ENCODE results near the gene SYNJ2. TPM values are rescaled to one million over a fixed set of nuclear protein-coding genes. Genes with fewer than 3 reads are reported as not detected.

The SYNJ2 gene
- total RNA-seq, 2 experiments from 2014 or later: 34.6 to 38.0 TPM

- no peak overlapping the region for H3K27ac ChIP-seq (ENCODE audit: low read depth in 1 of 2, low read length in 2 of 2)
- ChIA-PET CTCF (interaction anchor here (0.7 kb wide), 1 partner anchor 162 kb away, joined by 3 read pairs; no protein-coding TSS in a partner anchor), POLR2A (interaction anchor here (0.8 to 1.2 kb wide), 2 partner anchors 19 to 78 kb away, joined by 3 to 4 read pairs; partner anchors contain the start of gene SYNJ2)
- intact Hi-C loops (cut with DNase I, micrococcal nuclease): no loop called here
- H3K27me3 ChIP-seq (ENCODE audit: control insufficient read depth in 1 of 2, insufficient read depth in 2 of 2, low read length in 2 of 2): no peaks in the 10 kb centered on the region
- peak; percentile 59 for ATAC-seq (ENCODE audit: poor library complexity)
- no peak for DNase-seq
- Mint-ChIP-seq H3K4me1 (ENCODE audit: low read depth) (peaks cover 18% of the 10 kb centered on the region), H3K9me3 (peaks cover 14% of the 10 kb centered on the region), H3K4me3 (peak overlapping the region; percentile 18), H3K27ac (peak overlapping the region; percentile 52), H3K27me3 (no peaks in the 10 kb centered on the region), H3K36me3 (ENCODE audit: low read depth) (peaks cover 4% of the 10 kb centered on the region)
- TF ChIP-seq CTCF (IDR thresholded peaks at IDR 0.05): no peak
- peaks cover 8 to 21% of the 10 kb centered on the region in 2 experiments for H3K9me3 ChIP-seq (ENCODE audit: control insufficient read depth in 1 of 2, insufficient read depth in 1 of 2, low read length in 2 of 2)
- peak overlapping the region; percentile 12 for H3K4me3 ChIP-seq (ENCODE audit: low read length)
- H3K4me1 ChIP-seq (ENCODE audit: insufficient read depth, low read length): peaks cover 17% of the 10 kb centered on the region
- H3K36me3 ChIP-seq (ENCODE audit: insufficient read depth, low read length): no peaks in the 10 kb centered on the region
These were observed 18.9 kb upstream of the SYNJ2 start for GRCh38 chr6:157962601-157963302.

GRCh38 chr6:157964100-157964499 is 17.6 kb upstream of the SYNJ2 start:
- peaks cover 0 to 8% of the 10 kb centered on the region in 2 experiments for H3K9me3 ChIP-seq (ENCODE audit: control insufficient read depth in 1 of 2, insufficient read depth in 1 of 2, low read length in 2 of 2)
- H3K4me1 Mint-ChIP-seq (ENCODE audit: low read depth): peaks cover 18% of the 10 kb centered on the region
- no peak for ATAC-seq (ENCODE audit: poor library complexity)
- no peak for DNase-seq
- no peak for TF ChIP-seq CTCF (IDR thresholded peaks at IDR 0.05)
- no peaks in the 10 kb centered on the region for H3K36me3 ChIP-seq (ENCODE audit: insufficient read depth, low read length)
- H3K4me3 Mint-ChIP-seq: no peak overlapping the region
- H3K4me1 ChIP-seq (ENCODE audit: insufficient read depth, low read length): peaks cover 17% of the 10 kb centered on the region
- H3K9me3 Mint-ChIP-seq: peaks cover 6% of the 10 kb centered on the region
- peaks cover 4% of the 10 kb centered on the region for H3K36me3 Mint-ChIP-seq (ENCODE audit: low read depth)
- ChIA-PET CTCF (interaction anchor here (0.7 kb wide), 1 partner anchor 649 kb away, joined by 5 read pairs; no protein-coding TSS in a partner anchor), POLR2A (no interaction called here)
- no peak overlapping the region for H3K4me3 ChIP-seq (ENCODE audit: low read length)
- intact Hi-C loops (cut with DNase I, micrococcal nuclease): no loop called here
- H3K27ac ChIP-seq (ENCODE audit: low read depth in 1 of 2, low read length in 2 of 2): no peak overlapping the region
- H3K27ac Mint-ChIP-seq: no peak overlapping the region
- no peaks in the 10 kb centered on the region for H3K27me3 ChIP-seq (ENCODE audit: control insufficient read depth in 1 of 2, insufficient read depth in 2 of 2, low read length in 2 of 2)
- no peaks in the 10 kb centered on the region for H3K27me3 Mint-ChIP-seq

GRCh38 chr6:157965387-157965786 is 16.3 kb upstream of the SYNJ2 start:
- H3K27ac Mint-ChIP-seq: no peak overlapping the region
- ATAC-seq (ENCODE audit: poor library complexity) (no peak), DNase-seq (no peak)
- no peak overlapping the region for H3K4me3 ChIP-seq (ENCODE audit: low read length)
- no peaks in the 10 kb centered on the region for H3K9me3 Mint-ChIP-seq
- ChIA-PET POLR2A (interaction anchor here (0.6 to 0.8 kb wide), 2 partner anchors 16 to 1005 kb away, joined by 4 read pairs; partner anchors contain the start of gene SYNJ2), CTCF (no interaction called here)
- H3K27ac ChIP-seq (ENCODE audit: low read depth in 1 of 2, low read length in 2 of 2): no peak overlapping the region
- no peak overlapping the region for H3K4me3 Mint-ChIP-seq
- H3K36me3 Mint-ChIP-seq (ENCODE audit: low read depth): no peaks in the 10 kb centered on the region
- H3K4me1 Mint-ChIP-seq (ENCODE audit: low read depth): peaks cover 18% of the 10 kb centered on the region
- no peaks in the 10 kb centered on the region for H3K36me3 ChIP-seq (ENCODE audit: insufficient read depth, low read length)
- no peak for TF ChIP-seq CTCF (IDR thresholded peaks at IDR 0.05)
- no peaks in the 10 kb centered on the region for H3K9me3 ChIP-seq (ENCODE audit: control insufficient read depth in 1 of 2, insufficient read depth in 1 of 2, low read length in 2 of 2)
- H3K4me1 ChIP-seq (ENCODE audit: insufficient read depth, low read length): peaks cover 17% of the 10 kb centered on the region
- no peaks in the 10 kb centered on the region for H3K27me3 Mint-ChIP-seq
- no peaks in the 10 kb centered on the region for H3K27me3 ChIP-seq (ENCODE audit: control insufficient read depth in 1 of 2, insufficient read depth in 2 of 2, low read length in 2 of 2)
- intact Hi-C loops (cut with DNase I, micrococcal nuclease): no loop called here

Measured in CD4-positive, alpha-beta T cell (primary cell).